SKM-1 treated with dmso at 0.1 percent for 144 hours (cell line): ENCODE results near the gene ART1.

Experiments
- DNase-seq: peaks from one replicate; lab custom pipeline; 2025; ENCODE audit not compliant: unreplicated experiment; lab: John Stamatoyannopoulos, UW

The ART1 gene

DNA sequence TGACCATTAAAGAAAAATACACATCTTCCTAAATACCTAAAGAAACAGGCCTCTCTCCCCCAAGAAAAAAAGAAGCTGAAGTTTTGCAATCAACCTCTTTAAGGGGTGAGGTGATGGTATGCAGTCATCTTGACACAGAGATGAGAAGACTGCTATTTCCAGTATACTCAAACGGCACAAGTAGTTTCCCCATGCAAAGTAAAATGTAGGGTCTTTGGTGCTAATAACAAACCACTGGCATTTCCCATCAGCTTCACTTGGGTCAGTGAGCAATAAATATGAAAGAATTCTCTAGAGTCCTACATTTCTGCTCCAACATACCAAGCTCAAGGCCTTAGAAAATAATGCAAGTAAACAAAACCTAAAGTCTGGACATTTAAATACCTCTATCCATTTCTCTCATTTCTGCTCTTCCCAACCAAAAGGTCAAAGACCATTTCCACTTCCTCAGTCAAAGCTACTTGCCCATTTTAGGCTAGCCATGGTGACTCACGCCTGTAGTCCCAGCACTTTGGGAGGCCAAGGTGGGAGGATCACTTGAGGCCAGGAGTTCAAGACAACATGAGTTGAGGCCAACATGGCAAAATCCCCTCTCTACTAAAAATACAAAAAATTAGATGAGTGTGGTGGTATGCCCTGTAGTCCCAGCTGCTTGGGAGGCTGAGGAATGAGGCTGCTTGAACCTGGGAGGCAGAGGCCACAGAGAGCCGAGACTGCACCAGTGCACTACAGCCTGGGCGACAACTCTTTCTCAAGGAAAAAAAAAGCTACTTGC, 65.7 kb downstream of the ART1 start:
- no peak for DNase-seq

DNA sequence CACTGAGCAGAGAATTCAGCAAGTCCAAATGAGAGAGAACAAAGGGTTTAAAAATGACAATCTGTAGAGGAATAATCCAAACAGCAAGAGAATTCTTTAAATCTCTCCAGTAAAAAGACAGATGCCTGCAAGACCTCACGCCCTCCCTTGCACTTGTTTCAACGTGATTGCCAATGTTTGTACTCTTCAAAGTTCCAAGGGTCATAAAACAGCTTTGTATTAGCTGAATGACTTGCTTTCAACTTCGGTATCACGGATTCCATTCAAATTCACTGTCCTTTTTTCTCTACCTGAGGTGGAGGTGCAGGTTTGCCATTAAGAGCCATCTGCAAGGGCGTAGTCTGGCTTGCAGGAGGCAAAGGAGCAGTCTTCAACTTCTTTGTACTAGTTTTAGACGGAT, 67.3 kb downstream of the ART1 start:
- no peak for DNase-seq
